GM19099 (cell line): ENCODE results near the gene RPS8.
A peak's percentile ranks its signal among the peaks of the same experiment; 100 is the strongest.

Source experiments
- POLR2A ChIP-seq: IDR thresholded peaks from 3 replicates; pipeline ENCODE4 v1.6.1; 2011; ENCODE audit warnings: low read depth; ENCODE audit not compliant: insufficient read length; ENCODE audit errors: extremely low read depth

Gene RPS8

GRCh38 chr1:44808063-44808937 is 33.0 kb downstream of the RPS8 start, which contains the start of gene BTBD19:
TSS of gene BTBD19 (plus strand) at chr1:44808523. CDS start at chr1:44808821, 298 bp downstream.
- no peak for TF ChIP-seq POLR2A

- peak; percentile 62 for TF ChIP-seq POLR2A
Measured at GRCh38 chr1:44808938-44809917, 33.9 kb downstream of the RPS8 start.

- no peak for TF ChIP-seq POLR2A
Measured at GRCh38 chr1:44810101-44810761, 34.9 kb downstream of the RPS8 start.

GRCh38 chr1:44811234-44811633 is 35.9 kb downstream of the RPS8 start:
- TF ChIP-seq POLR2A, result no peak

DNA sequence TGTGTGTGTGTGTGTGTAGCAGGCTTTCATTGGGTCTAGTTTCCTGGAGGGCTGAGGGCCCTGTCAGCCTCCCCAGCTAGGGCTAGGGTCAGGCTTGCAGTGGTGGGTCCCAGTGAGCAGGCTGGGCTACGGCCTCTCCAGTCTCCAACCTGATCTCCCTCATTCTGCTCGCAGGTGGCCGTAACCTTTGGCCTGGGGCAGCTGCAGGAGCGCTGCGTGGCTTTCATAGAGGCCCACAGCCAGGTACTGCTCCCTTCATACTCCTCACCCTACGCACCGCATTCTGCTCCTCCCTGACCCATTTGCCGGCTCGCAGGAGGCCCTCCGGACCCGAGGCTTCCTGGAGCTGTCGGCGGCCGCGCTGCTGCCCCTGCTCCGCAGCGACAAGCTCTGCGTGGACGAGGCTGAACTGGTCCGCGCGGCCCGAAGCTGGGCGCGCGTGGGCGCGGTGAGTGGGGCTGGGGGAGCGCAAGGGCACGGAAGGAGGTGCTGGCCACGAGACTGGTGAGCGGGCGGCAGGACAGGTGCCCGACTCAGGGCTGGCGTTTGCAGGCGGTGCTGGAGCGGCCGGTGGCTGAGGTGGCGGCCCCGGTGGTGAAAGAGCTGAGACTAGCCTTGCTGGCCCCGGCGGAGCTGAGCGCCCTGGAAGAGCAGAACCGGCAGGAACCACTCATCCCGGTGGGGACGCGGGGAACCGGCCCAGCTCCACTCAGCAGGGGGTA is 37.6 kb downstream of the RPS8 start:
- TF ChIP-seq POLR2A, result no peak

DNA sequence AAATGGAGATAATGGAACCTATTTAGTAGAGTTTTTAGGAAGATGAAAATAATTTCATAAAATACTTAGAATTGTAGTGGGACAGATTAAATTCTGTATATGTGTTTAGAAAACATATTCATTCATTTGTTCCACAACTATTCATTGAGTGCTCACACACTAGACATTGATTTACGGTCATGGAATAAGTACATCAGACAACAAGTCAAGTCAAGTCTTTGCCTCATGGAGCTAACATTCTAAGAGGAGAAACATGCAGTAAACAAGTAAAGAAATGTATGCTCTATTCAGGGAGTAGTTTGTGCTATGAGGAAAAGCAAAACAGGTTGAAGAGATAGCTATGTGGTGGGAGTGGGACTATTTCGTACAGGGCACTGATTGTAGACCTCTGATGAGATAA is 42.0 kb downstream of the RPS8 start:
- TF ChIP-seq POLR2A, result no peak

DNA sequence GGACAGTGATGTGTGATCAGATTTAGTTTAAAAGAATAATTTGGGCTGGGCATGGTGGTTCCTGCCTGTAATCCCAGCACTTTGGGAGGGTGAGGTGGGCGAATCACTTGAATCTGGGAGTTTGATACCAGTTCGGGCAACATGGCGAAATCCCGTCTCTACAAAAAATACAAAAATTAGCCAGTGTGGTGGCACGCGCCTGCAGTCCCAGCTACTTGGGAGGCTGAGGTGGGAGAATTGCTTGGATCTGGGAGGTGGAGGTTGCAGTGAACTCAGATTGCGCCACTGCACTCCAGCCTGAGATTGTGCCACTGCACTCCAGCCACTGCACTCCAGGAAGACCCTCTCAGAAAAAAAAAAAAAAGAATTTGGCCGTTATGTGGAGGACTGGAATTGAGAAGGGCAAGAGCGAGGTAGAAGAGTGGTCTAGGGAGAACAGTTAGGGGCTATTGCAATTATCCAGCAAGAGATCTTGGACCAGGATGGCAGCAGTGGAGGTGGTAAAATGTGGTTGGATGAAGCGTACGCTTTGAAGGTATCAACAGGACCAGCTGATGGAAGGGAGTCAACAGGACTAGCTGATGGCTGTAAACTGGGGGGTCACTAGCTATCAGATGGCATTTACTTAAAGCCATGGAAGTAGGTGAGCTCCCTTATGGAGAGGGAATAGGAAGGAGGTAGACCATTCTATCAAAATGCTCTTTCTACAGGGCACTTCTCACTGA is 42.6 kb downstream of the RPS8 start:
- TF ChIP-seq POLR2A, result no peak

GRCh38 chr1:44819196-44819607 is 43.9 kb downstream of the RPS8 start:
- TF ChIP-seq POLR2A, result no peak

GRCh38 chr1:44819608-44820327 is 44.4 kb downstream of the RPS8 start:
- peak; percentile 100 for TF ChIP-seq POLR2A

DNA sequence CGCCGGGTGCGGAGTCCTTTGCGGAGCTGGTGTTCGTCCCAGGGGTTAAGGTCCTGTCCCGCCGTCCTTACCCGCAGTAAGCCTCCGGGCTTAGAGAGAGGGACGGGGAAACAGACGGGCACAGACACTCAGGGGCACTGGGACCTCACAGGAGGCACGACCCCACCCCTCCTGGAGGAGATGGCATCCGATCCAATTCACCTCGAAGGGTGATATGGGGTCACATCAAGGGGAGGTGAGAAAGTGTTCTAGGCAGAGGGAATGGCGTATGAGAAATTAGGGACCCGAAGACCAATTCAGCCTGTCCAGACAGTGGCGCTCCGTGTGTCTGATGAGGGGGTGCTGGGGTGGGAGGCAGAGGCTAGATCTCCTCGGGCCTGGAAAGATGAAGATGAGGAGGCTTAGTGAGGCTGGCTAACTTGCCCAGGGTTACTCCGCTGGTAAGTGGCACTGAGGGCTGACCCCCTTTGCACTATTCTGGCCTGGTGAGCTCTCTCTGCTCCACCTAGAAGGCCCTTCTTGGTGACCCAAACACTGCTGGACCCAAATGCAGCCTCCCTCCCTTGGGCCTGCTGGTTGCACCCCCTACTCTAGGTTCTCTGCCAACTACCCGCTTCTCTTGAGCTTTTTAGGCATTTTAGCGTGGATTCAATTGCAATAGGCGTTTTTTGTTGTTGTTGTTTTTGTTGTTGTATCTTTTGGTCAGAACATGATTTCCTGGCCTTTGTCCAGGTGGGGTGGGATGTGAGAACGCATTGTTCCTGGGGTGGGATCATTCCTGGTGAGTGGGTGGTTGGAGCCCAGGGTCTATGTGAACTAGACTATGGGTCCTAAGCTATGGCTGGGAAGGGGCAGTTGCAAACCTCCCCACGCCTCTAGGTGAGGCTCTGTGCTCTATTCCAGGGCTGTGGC is 45.2 kb downstream of the RPS8 start:
- TF ChIP-seq POLR2A, result no peak

DNA sequence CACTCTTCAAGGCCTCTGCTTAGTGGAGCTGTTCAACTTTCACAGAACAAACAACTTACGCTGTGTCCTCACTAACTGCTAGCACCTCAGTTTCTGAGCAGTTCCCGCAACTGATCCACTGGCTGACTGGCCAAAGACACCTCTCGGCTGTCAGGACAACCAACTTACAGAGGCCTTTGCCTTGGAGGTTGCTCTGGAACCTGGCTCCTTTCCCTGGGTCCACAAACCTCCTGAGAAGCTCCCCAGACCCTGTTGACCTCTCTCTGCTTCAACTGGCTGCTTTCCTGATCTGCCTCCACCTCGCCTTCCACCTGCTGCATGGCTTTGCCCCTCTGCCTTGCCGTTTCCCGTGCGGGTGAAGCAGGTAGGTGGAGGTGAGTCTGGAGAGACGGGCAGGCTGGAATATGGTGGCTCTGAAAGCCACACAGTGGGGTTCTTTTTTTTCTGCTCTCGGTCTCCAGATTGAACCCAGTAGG is 45.9 kb downstream of the RPS8 start:
- TF ChIP-seq POLR2A, result no peak
